Vagina (tissue), 2 donors: ENCODE results near the gene SAFB. TPM values are rescaled to one million over a fixed set of nuclear protein-coding genes. Genes with fewer than 3 reads are reported as not detected.

Source experiments
- DNase-seq, 2 donors: peaks; one replicate each; pipeline ENCODE4 v3.0.0-alpha.2; 2017; ENCODE audit errors: extremely low spot score in 2 of 2
- H3K27ac ChIP-seq: fragments of 200-600 bp; sonication (generic); one replicate; pipeline ENCODE4 v1.5.1; 2019
- H3K27me3 ChIP-seq: fragments of 200-600 bp; sonication (generic); one replicate; pipeline ENCODE4 v1.5.1; 2019
- H3K36me3 ChIP-seq, 2 donors: fragments of 200-600 bp; sonication (generic); one replicate each; pipeline ENCODE4 v1.5.1; 2017 to 2019
- H3K4me1 ChIP-seq: fragments of 200-600 bp; sonication (generic); one replicate; pipeline ENCODE4 v1.5.1; 2019
- H3K4me3 ChIP-seq, 2 donors: fragments of 200-600 bp; sonication (generic); 1 replicate in 1 of 2; 2 replicates in 1 of 2; pipeline ENCODE4 v1.5.1; 2016 to 2019
- H3K9me3 ChIP-seq: fragments of 200-600 bp; sonication (generic); one replicate; pipeline ENCODE4 v1.5.1; 2019
- CTCF ChIP-seq, 3 experiments: fragments of 450-650 bp in 2 of 3; fragments of 200-600 bp in 1 of 3; sonication (generic) in 1 of 3; IDR thresholded peaks; one replicate each; pipeline ENCODE4 v1.5.1; 2017 to 2019; ENCODE audit warnings: antibody characterized with exemption in 3 of 3, mild to moderate bottlenecking in 2 of 3, moderate library complexity in 2 of 3
- POLR2A ChIP-seq, 2 donors: fragments of 450-650 bp; IDR thresholded peaks; one replicate each; pipeline ENCODE4 v1.6.1; 2017; ENCODE audit warnings: antibody characterized with exemption in 2 of 2, mild to moderate bottlenecking in 2 of 2, moderate library complexity in 2 of 2
- POLR2AphosphoS5 ChIP-seq, 2 donors: sonication (generic); formaldehyde crosslinking; IDR thresholded peaks; one replicate each; pipeline ENCODE4 v1.9.0; 2017; ENCODE audit warnings: antibody characterized with exemption in 2 of 2, mild to moderate bottlenecking in 2 of 2, low read depth in 1 of 2; ENCODE audit not compliant: insufficient read depth in 1 of 2
- intact Hi-C: fragments of 100-400 bp; cut with DNase I; formaldehyde crosslinking; loops from one replicate; pipeline ENCODE4 v1.15.1; 2023
- total RNA-seq: library from RNA; depleted of rRNA; stranded (reverse); fragments of >200 nt; gene quantifications from one replicate; pipeline ENCODE4 v1.2.3, GENCODE V29; 2016

SAFB gene
- total RNA-seq, 1 donor from 2014 or later: 145 TPM

- Histone ChIP-seq H3K27me3 (no peaks in the 10 kb centered on the region), H3K27ac (no peak overlapping the region), H3K4me3 (no peak overlapping the region), H3K4me1 (peaks cover 24% of the 10 kb centered on the region), H3K9me3 (no peaks in the 10 kb centered on the region), H3K36me3 (peaks cover 0 to 66% of the 10 kb centered on the region in 2 donors)
- no peak for DNase-seq
- intact Hi-C loops: no loop called here
- TF ChIP-seq POLR2AphosphoS5 (IDR thresholded peaks at IDR 0.05; ENCODE audit: insufficient read depth in 1 of 2, low read depth in 1 of 2): no peak
- TF ChIP-seq CTCF (IDR thresholded peaks at IDR 0.05): no peak
- TF ChIP-seq POLR2A (IDR thresholded peaks at IDR 0.05): no peak
These were observed 73.5 kb downstream of the SAFB start for GRCh38 chr19:5696196-5697021.

- intact Hi-C loops: no loop called here
- no peaks in the 10 kb centered on the region for H3K27me3 ChIP-seq
- no peak for DNase-seq
- no peak for TF ChIP-seq POLR2A (IDR thresholded peaks at IDR 0.05)
- TF ChIP-seq CTCF (IDR thresholded peaks at IDR 0.05): no peak
- TF ChIP-seq POLR2AphosphoS5 (IDR thresholded peaks at IDR 0.05; ENCODE audit: insufficient read depth in 1 of 2, low read depth in 1 of 2): no peak
- peaks cover 16% of the 10 kb centered on the region for H3K4me1 ChIP-seq
- no peak overlapping the region for H3K27ac ChIP-seq
- no peak overlapping the region for H3K4me3 ChIP-seq
- H3K36me3 ChIP-seq: peaks cover 0 to 65% of the 10 kb centered on the region in 2 donors
- no peaks in the 10 kb centered on the region for H3K9me3 ChIP-seq
These were observed 74.4 kb downstream of the SAFB start for GRCh38 chr19:5697022-5697889.

GRCh38 chr19:5697890-5698634 lies 75.2 kb downstream of the SAFB start:
- no peak for TF ChIP-seq POLR2A (IDR thresholded peaks at IDR 0.05)
- TF ChIP-seq CTCF (IDR thresholded peaks at IDR 0.05): no peak
- TF ChIP-seq POLR2AphosphoS5 (IDR thresholded peaks at IDR 0.05; ENCODE audit: insufficient read depth in 1 of 2, low read depth in 1 of 2): no peak
- Histone ChIP-seq H3K27ac (no peak overlapping the region), H3K27me3 (no peaks in the 10 kb centered on the region), H3K4me3 (no peak overlapping the region), H3K36me3 (peaks cover 0 to 57% of the 10 kb centered on the region in 2 donors), H3K9me3 (no peaks in the 10 kb centered on the region), H3K4me1 (peaks cover 8% of the 10 kb centered on the region)
- intact Hi-C loops: no loop called here
- DNase-seq: no peak

- H3K36me3 ChIP-seq: peaks cover 0 to 60% of the 10 kb centered on the region in 2 donors
- H3K4me1 ChIP-seq: peaks cover under 1% of the 10 kb centered on the region
- H3K4me3 ChIP-seq: no peak overlapping the region
- H3K27me3 ChIP-seq: no peaks in the 10 kb centered on the region
- intact Hi-C loops: no loop called here
- no peak overlapping the region for H3K27ac ChIP-seq
- no peak for DNase-seq
- TF ChIP-seq CTCF (IDR thresholded peaks at IDR 0.05): no peak
- no peak for TF ChIP-seq POLR2A (IDR thresholded peaks at IDR 0.05)
- TF ChIP-seq POLR2AphosphoS5 (IDR thresholded peaks at IDR 0.05; ENCODE audit: insufficient read depth in 1 of 2, low read depth in 1 of 2): no peak
- no peaks in the 10 kb centered on the region for H3K9me3 ChIP-seq
These were observed 75.9 kb downstream of the SAFB start for GRCh38 chr19:5698635-5699422.
